Endothelial cell of umbilical vein (primary cell): ENCODE results near the gene TMEM150C. TPM values are rescaled to one million over a fixed set of nuclear protein-coding genes. Genes with fewer than 3 reads are reported as not detected.

Experiments used
- BruUV-seq: library from RNA; stranded (reverse); fragments of 400-500 nt; replicated peaks from 2 replicates; lab custom pipeline; 2021; lab: Mats Ljungman, UMichigan
- CTCF ChIA-PET: fragments of 300-600, 350-600 bp; sonication (Branson Sonifier 250); formaldehyde crosslinking; loops from one replicate; lab custom pipeline; 2021; ENCODE audit warnings: antibody characterized with exemption, inconsistent platforms; lab: Charles Lee
- POLR2A ChIA-PET: fragments of 300-600, 350-600 bp; sonication (Branson Sonifier 250); formaldehyde crosslinking; loops from one replicate; lab custom pipeline; 2021; ENCODE audit warnings: antibody characterized with exemption, inconsistent platforms; lab: Charles Lee
- DNase-seq: peaks from one replicate; pipeline ENCODE4 v3.0.0-alpha.2; 2011; ENCODE audit warnings: low read depth, low spot score
- FAIRE-seq: peaks from 2 replicates; lab custom pipeline; 2011; peaks lifted over from hg19 to GRCh38; lab: Jason Lieb, UNC
- H2AFZ ChIP-seq: 2 replicates; pipeline ENCODE4 v1.6.0; 2012; ENCODE audit warnings: low read depth, low read length, control low read depth, inconsistent platforms
- H3K27ac ChIP-seq: 2 replicates; pipeline ENCODE4 v1.5.1; 2011; ENCODE audit warnings: low read depth, mild to moderate bottlenecking, control low read depth, low read length, moderate library complexity; ENCODE audit not compliant: insufficient read depth
- H3K27me3 ChIP-seq, 2 experiments: 2 replicates each; pipeline versions ENCODE4 v1.6.0 to v1.6.1; 2011; ENCODE audit warnings: low read length in 2 of 2, mixed read lengths in 1 of 2; ENCODE audit not compliant: control insufficient read depth in 2 of 2, insufficient read depth in 2 of 2
- H3K36me3 ChIP-seq, 2 experiments: 2 replicates in 1 of 2; 3 replicates in 1 of 2; pipeline ENCODE4 v1.5.1; 2011; ENCODE audit warnings: low read length in 2 of 2, mild to moderate bottlenecking in 1 of 2, moderate library complexity in 1 of 2; ENCODE audit not compliant: control insufficient read depth in 2 of 2, insufficient read depth in 2 of 2; ENCODE audit errors: extremely low read depth in 1 of 2
- H3K4me1 ChIP-seq: 3 replicates; pipeline ENCODE4 v1.5.1; 2011; ENCODE audit warnings: mild to moderate bottlenecking, low read length; ENCODE audit not compliant: control insufficient read depth, insufficient read depth; ENCODE audit errors: extremely low read depth
- H3K4me2 ChIP-seq: 2 replicates; pipeline ENCODE4 v1.6.1; 2011; ENCODE audit warnings: low read length, control low read depth, mixed read lengths; ENCODE audit not compliant: insufficient read depth
- H3K4me3 ChIP-seq, 3 experiments: fragments of 200-600 bp in 1 of 3; sonication (generic), shearing (Covaris generic) in 1 of 3; replicated peaks in 1 of 3; 2 replicates each; pipeline ENCODE4 v1.5.1; 2011 to 2016; ENCODE audit warnings: control low read depth in 3 of 3, low read length in 3 of 3, mild to moderate bottlenecking in 2 of 3, inconsistent platforms in 1 of 3, low read depth in 1 of 3, moderate library complexity in 1 of 3; ENCODE audit not compliant: insufficient read depth in 1 of 3
- H3K79me2 ChIP-seq: 2 replicates; pipeline ENCODE4 v1.6.0; 2012; ENCODE audit warnings: low read length, inconsistent platforms; ENCODE audit not compliant: control insufficient read depth, insufficient read depth
- H3K9ac ChIP-seq: replicated peaks from 2 replicates; pipeline ENCODE3; 2011; ENCODE audit warnings: low read length, control low read depth; ENCODE audit not compliant: insufficient read depth; ENCODE audit errors: extremely low read depth
- H3K9me1 ChIP-seq: replicated peaks from 3 replicates; pipeline ENCODE4 v1.6.0; 2011; ENCODE audit warnings: mild to moderate bottlenecking, low read length; ENCODE audit not compliant: control insufficient read depth, insufficient read depth; ENCODE audit errors: extremely low read depth
- H3K9me3 ChIP-seq: replicated peaks from 2 replicates; pipeline ENCODE4 v1.5.1; 2012; ENCODE audit warnings: low read length, inconsistent platforms; ENCODE audit not compliant: control insufficient read depth, insufficient read depth
- H4K20me1 ChIP-seq: replicated peaks from 2 replicates; pipeline ENCODE3; 2011; ENCODE audit warnings: mild to moderate bottlenecking, low read length; ENCODE audit not compliant: control insufficient read depth, insufficient read depth; ENCODE audit errors: extremely low read depth
- EZH2 ChIP-seq: IDR thresholded peaks from 2 replicates; pipeline ENCODE4 v1.6.1; 2012; ENCODE audit warnings: borderline replicate concordance, low read depth, mild to moderate bottlenecking, moderate library complexity, low read length, inconsistent platforms; ENCODE audit not compliant: severe bottlenecking
- FOS ChIP-seq: IDR thresholded peaks from 2 replicates; pipeline ENCODE4 v1.6.1; 2011; ENCODE audit warnings: mild to moderate bottlenecking, low read length, moderate library complexity, borderline replicate concordance; ENCODE audit not compliant: insufficient read depth
- GATA2 ChIP-seq: IDR thresholded peaks from 2 replicates; pipeline ENCODE4 v1.7.0; 2011; ENCODE audit warnings: low read depth, mild to moderate bottlenecking, moderate library complexity, mixed read lengths, low read length; ENCODE audit not compliant: insufficient read length, insufficient read depth
- JUN ChIP-seq: IDR thresholded peaks from 2 replicates; pipeline ENCODE4 v1.6.1; 2011; ENCODE audit warnings: borderline replicate concordance, low read depth; ENCODE audit not compliant: insufficient read length, insufficient read depth
- MAX ChIP-seq: IDR thresholded peaks from 2 replicates; pipeline ENCODE4 v1.6.1; 2011; ENCODE audit not compliant: insufficient read depth, insufficient read length
- MYC ChIP-seq: IDR thresholded peaks from one replicate; pipeline ENCODE4 v1.6.1; 2011; ENCODE audit warnings: mild to moderate bottlenecking, low read depth, low read length
- POLR2A ChIP-seq: IDR thresholded peaks from 2 replicates; pipeline ENCODE4 v1.6.1; 2012; ENCODE audit warnings: low read depth, mild to moderate bottlenecking, control low read depth, low read length
- POLR2AphosphoS5 ChIP-seq: IDR thresholded peaks from 2 replicates; pipeline ENCODE4 v1.6.1; 2012; ENCODE audit warnings: low read depth, mild to moderate bottlenecking, control low read depth, low read length, moderate library complexity; ENCODE audit not compliant: insufficient read depth
- dilution Hi-C: fragments of 300-500 bp; cut with MboI; formaldehyde crosslinking; loops from one replicate; pipeline ENCODE4 v1.15.0; 2019; ENCODE audit warnings: low sequenced_read_pairs; ENCODE audit not compliant: extremely low pct_ligation_motif_present
- intact Hi-C: fragments of 100-400 bp; cut with micrococcal nuclease; formaldehyde crosslinking; loops from one replicate; pipeline ENCODE4 v1.10.0; 2022
- polyA plus RNA-seq, 4 experiments: library from polyadenylated mRNA; depleted of rRNA in 3 of 4; stranded (reverse) in 3 of 4; unstranded in 1 of 4; fragments of >200 nt; gene quantifications; 2 replicates each; pipeline versions ENCODE4 v1.2.1 to v1.2.3, GENCODE V29; 2011 to 2012; ENCODE audit warnings: missing spikeins in 1 of 4
- total RNA-seq: library from RNA; stranded (reverse); gene quantifications from 2 replicates; pipeline ENCODE4 v1.2.3, GENCODE V29; 2021
- TF ChIP-seq, protein P1 (sequence below), 2 donors: IDR thresholded peaks; 1 replicate in 1 of 2; 2 replicates in 1 of 2; pipeline ENCODE4 v1.5.1; 2011; ENCODE audit warnings: low read length in 2 of 2, mild to moderate bottlenecking in 2 of 2, moderate library complexity in 2 of 2, control low read depth in 1 of 2, inconsistent platforms in 1 of 2, low read depth in 1 of 2; ENCODE audit not compliant: insufficient read depth in 1 of 2; ENCODE audit errors: extremely low read depth in 1 of 2

The TMEM150C gene
- total and polyA plus RNA-seq, 2 donors (not counting 3 experiments of a cell fraction or from before 2014, with no cell fraction given), result 4.1 to 6.6 TPM

DNA sequence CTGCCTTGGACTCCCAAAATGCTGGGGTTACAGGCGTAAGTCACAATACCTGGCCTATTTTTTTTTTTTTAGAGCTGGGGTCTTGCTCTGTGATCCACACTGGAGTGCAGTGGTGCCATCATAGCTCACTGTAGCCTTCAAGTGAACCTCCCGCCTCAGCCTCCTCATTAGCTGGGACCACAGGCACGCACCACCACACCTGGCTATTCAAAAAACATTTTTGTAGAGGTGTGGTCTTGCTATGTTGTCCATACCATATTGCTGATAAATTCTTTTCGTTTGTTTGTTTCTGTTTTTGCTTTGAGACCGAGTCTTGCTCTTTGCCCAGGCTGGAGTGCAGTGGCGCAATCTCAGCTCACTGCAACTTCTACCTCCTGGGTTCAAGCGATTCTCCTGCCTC lies 109.8 kb downstream of the TMEM150C start:
- CTCF ChIA-PET, result interaction anchor here (2.3 to 3.0 kb wide), 2 partner anchors 10 to 287 kb away, joined by 11 to 20 read pairs; no protein-coding TSS in a partner anchor
- H3K79me2 ChIP-seq, result peaks cover 12% of the 10 kb centered on the region

DNA sequence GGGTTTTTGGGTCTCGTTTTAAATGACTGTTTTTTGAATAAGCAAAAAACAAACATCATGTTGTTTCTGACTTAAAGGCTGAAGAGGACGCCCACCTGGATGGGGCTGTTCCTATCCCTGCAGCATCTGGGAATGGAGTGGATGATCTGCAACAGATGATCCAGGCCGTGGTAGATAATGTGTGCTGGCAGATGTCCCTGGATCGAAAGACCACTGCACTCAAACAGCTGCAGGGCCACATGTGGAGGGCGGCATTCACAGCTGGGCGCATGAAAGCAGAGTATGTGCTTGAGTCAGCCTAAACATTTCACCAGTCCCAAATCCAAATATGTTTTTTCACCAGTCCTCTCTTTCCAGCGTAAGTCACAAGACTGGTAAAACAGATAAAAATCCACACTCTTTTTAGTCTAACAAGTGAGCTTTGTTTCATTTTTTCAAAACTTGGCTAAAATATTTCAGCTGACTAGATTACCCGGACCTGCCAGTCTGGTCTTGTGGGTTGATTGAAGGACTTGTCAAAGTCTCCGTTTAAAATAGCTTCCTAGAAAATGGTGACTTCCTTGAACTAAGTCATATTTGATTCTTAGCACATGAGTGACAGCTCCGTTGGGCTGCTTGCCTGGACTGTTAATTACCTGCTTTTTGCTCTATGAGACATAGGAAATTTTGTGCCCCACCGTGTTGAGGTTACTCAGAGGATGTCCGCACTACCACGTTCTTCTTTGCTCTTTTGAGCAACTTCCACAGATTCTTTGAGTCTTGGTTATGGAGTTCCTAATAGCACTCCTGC lies 110.6 kb downstream of the TMEM150C start:
- Histone ChIP-seq H3K9ac (no peak overlapping the region), H3K4me1 (no peaks in the 10 kb centered on the region), H3K9me1 (no peaks in the 10 kb centered on the region), H3K4me2 (no peak overlapping the region), H3K27me3 (no peaks in the 10 kb centered on the region), H4K20me1 (no peaks in the 10 kb centered on the region), H3K79me2 (peaks cover 15% of the 10 kb centered on the region), H2AFZ (no peak overlapping the region), H3K4me3 (no peak overlapping the region), H3K36me3 (peaks cover 12 to 18% of the 10 kb centered on the region in 2 experiments), H3K27ac (no peak overlapping the region), H3K9me3 (no peaks in the 10 kb centered on the region)
- intact Hi-C loops (no loop called here), dilution Hi-C loops (no loop called here)
- DNase-seq (no peak), FAIRE-seq (no peak)
- CTCF ChIA-PET, result interaction anchor here (0.9 to 3.0 kb wide), 3 partner anchors 9 to 288 kb away, joined by 3 to 20 read pairs (median 11); no protein-coding TSS in a partner anchor
- TF ChIP-seq MAX (no peak), POLR2A (no peak), EZH2 (no peak), POLR2AphosphoS5 (no peak), JUN (no peak), FOS (no peak), MYC (no peak), GATA2 (no peak)
- TF ChIP-seq, protein P1, sequence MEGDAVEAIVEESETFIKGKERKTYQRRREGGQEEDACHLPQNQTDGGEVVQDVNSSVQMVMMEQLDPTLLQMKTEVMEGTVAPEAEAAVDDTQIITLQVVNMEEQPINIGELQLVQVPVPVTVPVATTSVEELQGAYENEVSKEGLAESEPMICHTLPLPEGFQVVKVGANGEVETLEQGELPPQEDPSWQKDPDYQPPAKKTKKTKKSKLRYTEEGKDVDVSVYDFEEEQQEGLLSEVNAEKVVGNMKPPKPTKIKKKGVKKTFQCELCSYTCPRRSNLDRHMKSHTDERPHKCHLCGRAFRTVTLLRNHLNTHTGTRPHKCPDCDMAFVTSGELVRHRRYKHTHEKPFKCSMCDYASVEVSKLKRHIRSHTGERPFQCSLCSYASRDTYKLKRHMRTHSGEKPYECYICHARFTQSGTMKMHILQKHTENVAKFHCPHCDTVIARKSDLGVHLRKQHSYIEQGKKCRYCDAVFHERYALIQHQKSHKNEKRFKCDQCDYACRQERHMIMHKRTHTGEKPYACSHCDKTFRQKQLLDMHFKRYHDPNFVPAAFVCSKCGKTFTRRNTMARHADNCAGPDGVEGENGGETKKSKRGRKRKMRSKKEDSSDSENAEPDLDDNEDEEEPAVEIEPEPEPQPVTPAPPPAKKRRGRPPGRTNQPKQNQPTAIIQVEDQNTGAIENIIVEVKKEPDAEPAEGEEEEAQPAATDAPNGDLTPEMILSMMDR (IDR thresholded peaks at IDR 0.05; ENCODE audit: extremely low read depth in 1 of 2, insufficient read depth in 1 of 2, low read depth in 1 of 2, low read length in 2 of 2), result no peak
- no TSS peak for BruUV-seq
- POLR2A ChIA-PET, result no interaction called here

More for the DNA sequence above, 109.8 kb downstream of the TMEM150C start:
- POLR2A ChIA-PET, result no interaction called here
- Histone ChIP-seq H3K27ac (no peak overlapping the region), H4K20me1 (no peaks in the 10 kb centered on the region), H3K27me3 (no peaks in the 10 kb centered on the region), H3K9ac (no peak overlapping the region), H2AFZ (no peak overlapping the region), H3K4me2 (no peak overlapping the region), H3K9me1 (no peaks in the 10 kb centered on the region), H3K4me3 (no peak overlapping the region), H3K36me3 (peaks cover 12 to 18% of the 10 kb centered on the region in 2 experiments), H3K9me3 (no peaks in the 10 kb centered on the region), H3K4me1 (no peaks in the 10 kb centered on the region)
- DNase-seq (no peak), FAIRE-seq (no peak)
- no TSS peak for BruUV-seq
- intact Hi-C loops, result no loop called here
- TF ChIP-seq FOS (no peak), JUN (no peak)
- dilution Hi-C loops, result no loop called here
